ENCODE data around the gene PPM1B.
"Not testable (repeated sequence)": the region's sequence is repeated elsewhere in the genome, so short reads cannot be mapped to it uniquely, and the experiment has no call there.

Gene PPM1B

GRCh38 chr2:44168681-44169154 lies at the start of gene PPM1B:
PPM1B (plus strand) TSS chr2:44168875; CDS start chr2:44201200, 32,325 bp downstream.
- peak; percentile 98 for DNase-seq

- DNase-seq: no peak
Observed at GRCh38 chr2:44119878-44120277, 48.8 kb upstream of the PPM1B start.

- DNase-seq: peak in 1 of 2 donors; percentile 7
Observed at GRCh38 chr2:44120428-44120827, 48.2 kb upstream of the PPM1B start.

GRCh38 chr2:44121899-44122298 lies 46.8 kb upstream of the PPM1B start:
- no peak for DNase-seq

- no peak for DNase-seq
Observed at GRCh38 chr2:44124500-44124899, 44.2 kb upstream of the PPM1B start.

- no peak for DNase-seq
Observed at GRCh38 chr2:44126106-44126797, 42.4 kb upstream of the PPM1B start.

- DNase-seq: no peak
Observed at GRCh38 chr2:44130441-44130840, 38.2 kb upstream of the PPM1B start.

GRCh38 chr2:44131177-44131576 lies 37.5 kb upstream of the PPM1B start:
- DNase-seq: no peak

- not testable (repeated sequence) for DNase-seq
Observed at GRCh38 chr2:44133602-44134001, 35.1 kb upstream of the PPM1B start.

- no peak for DNase-seq
Observed at GRCh38 chr2:44134848-44135247, 33.8 kb upstream of the PPM1B start.

- DNase-seq: no peak
Observed at GRCh38 chr2:44135296-44135695, 33.4 kb upstream of the PPM1B start.

- DNase-seq: no peak
Observed at GRCh38 chr2:44135771-44136170, 32.9 kb upstream of the PPM1B start.

GRCh38 chr2:44136252-44136651 lies 32.4 kb upstream of the PPM1B start:
- DNase-seq: no peak

- DNase-seq: no peak
Observed at GRCh38 chr2:44137048-44137447, 31.6 kb upstream of the PPM1B start.

- no peak for DNase-seq
Observed at GRCh38 chr2:44137872-44138551, 30.7 kb upstream of the PPM1B start.

- DNase-seq: no peak
Observed at GRCh38 chr2:44139741-44140140, 28.9 kb upstream of the PPM1B start.

- DNase-seq: no peak
Observed at GRCh38 chr2:44142306-44142705, 26.4 kb upstream of the PPM1B start.

GRCh38 chr2:44143701-44144100 lies 25.0 kb upstream of the PPM1B start:
- DNase-seq: no peak

- DNase-seq: no peak
Observed at GRCh38 chr2:44148999-44149398, 19.7 kb upstream of the PPM1B start.

- no peak for DNase-seq
Observed at GRCh38 chr2:44150473-44150872, 18.2 kb upstream of the PPM1B start.

- no peak for DNase-seq
Observed at GRCh38 chr2:44152865-44153669, 15.6 kb upstream of the PPM1B start.

- no peak for DNase-seq
Observed at GRCh38 chr2:44155666-44156446, 12.8 kb upstream of the PPM1B start.

- no peak for DNase-seq
Observed at GRCh38 chr2:44163777-44164176, 4.9 kb upstream of the PPM1B start.

Data from stimulated activated CD4-positive, alpha-beta T cell treated with anti-CD3 and anti-CD28 coated beads, Interleukin-2, amount 100 ng/mL, for 48 hours (primary cell).